Ovary (tissue), 3 donors: Measurements from ENCODE around the gene ASB9.

Experiments
- POLR2A ChIP-seq: fragments of 450-650 bp; IDR thresholded peaks from one replicate; pipeline ENCODE4 v1.6.1; 2017; ENCODE audit warnings: antibody characterized with exemption, mild to moderate bottlenecking, moderate library complexity
- TF ChIP-seq, protein P1 (sequence below), 3 donors: fragments of 450-650 bp in 2 of 3; fragments of 200-600 bp in 1 of 3; IDR thresholded peaks; one replicate each; pipeline versions ENCODE4 v1.5.1 to v1.8.0; 2016 to 2022; ENCODE audit warnings: antibody characterized with exemption in 3 of 3, mild to moderate bottlenecking in 1 of 3
- donor health status: DM: no; HTN: no; CAD: no.

DNA sequence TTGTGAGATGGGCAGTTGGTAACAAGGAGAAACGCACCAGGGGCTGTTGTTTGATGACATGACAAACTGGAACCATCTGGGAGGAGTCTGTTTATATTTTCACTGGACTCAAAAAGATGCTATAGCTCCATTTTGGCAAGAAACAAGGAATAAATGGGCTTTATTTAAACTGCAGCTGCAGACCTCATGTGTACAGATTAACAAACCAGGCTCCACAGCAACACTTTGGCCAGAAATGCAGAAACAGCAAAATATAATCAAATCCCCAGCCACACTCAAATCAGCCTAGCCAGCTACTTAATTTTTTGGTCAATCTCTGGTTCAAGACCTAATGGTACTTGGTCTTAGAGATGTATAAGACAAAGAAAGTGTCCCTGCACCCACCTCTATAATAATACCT lies 52.7 kb downstream of the ASB9 start:
- TF ChIP-seq POLR2A, result no peak
- TF ChIP-seq, protein P1, sequence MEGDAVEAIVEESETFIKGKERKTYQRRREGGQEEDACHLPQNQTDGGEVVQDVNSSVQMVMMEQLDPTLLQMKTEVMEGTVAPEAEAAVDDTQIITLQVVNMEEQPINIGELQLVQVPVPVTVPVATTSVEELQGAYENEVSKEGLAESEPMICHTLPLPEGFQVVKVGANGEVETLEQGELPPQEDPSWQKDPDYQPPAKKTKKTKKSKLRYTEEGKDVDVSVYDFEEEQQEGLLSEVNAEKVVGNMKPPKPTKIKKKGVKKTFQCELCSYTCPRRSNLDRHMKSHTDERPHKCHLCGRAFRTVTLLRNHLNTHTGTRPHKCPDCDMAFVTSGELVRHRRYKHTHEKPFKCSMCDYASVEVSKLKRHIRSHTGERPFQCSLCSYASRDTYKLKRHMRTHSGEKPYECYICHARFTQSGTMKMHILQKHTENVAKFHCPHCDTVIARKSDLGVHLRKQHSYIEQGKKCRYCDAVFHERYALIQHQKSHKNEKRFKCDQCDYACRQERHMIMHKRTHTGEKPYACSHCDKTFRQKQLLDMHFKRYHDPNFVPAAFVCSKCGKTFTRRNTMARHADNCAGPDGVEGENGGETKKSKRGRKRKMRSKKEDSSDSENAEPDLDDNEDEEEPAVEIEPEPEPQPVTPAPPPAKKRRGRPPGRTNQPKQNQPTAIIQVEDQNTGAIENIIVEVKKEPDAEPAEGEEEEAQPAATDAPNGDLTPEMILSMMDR (IDR thresholded peaks at IDR 0.05), result no peak
